GM18507 (cell line): ENCODE data around the gene OR56B1.
A peak's percentile ranks its signal among the peaks of the same experiment; 100 is the strongest.
"Not testable (repeated sequence)": the region's sequence is repeated elsewhere in the genome, so short reads cannot be mapped to it uniquely, and the experiment has no call there.

ENCODE experiments used
- DNase-seq: peaks from one replicate; pipeline ENCODE4 v3.0.0; 2011; ENCODE audit warnings: low read depth; ENCODE audit not compliant: insufficient read length; ENCODE audit errors: extremely low spot score
- FAIRE-seq: peaks from 2 replicates; lab custom pipeline; 2011; peaks lifted over from hg19 to GRCh38; lab: Jason Lieb, UNC

OR56B1 gene, protein sequence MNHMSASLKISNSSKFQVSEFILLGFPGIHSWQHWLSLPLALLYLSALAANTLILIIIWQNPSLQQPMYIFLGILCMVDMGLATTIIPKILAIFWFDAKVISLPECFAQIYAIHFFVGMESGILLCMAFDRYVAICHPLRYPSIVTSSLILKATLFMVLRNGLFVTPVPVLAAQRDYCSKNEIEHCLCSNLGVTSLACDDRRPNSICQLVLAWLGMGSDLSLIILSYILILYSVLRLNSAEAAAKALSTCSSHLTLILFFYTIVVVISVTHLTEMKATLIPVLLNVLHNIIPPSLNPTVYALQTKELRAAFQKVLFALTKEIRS

DNA sequence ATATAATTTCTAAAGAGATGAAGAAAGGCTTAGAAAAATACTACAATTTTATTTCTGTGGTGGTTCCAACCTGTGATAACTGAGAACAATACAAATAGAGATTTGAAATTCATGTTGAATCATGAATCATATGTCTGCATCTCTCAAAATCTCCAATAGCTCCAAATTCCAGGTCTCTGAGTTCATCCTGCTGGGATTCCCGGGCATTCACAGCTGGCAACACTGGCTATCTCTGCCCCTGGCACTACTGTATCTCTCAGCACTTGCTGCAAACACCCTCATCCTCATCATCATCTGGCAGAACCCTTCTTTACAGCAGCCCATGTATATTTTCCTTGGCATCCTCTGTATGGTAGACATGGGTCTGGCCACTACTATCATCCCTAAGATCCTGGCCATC, at the start of gene OR56B1:
Gene OR56B1, plus strand, starts transcription at position 53 of the 400 bp plus-strand sequence. Its CDS starts 69 bp downstream, at position 122.
- DNase-seq: no peak
- no peak for FAIRE-seq

DNA sequence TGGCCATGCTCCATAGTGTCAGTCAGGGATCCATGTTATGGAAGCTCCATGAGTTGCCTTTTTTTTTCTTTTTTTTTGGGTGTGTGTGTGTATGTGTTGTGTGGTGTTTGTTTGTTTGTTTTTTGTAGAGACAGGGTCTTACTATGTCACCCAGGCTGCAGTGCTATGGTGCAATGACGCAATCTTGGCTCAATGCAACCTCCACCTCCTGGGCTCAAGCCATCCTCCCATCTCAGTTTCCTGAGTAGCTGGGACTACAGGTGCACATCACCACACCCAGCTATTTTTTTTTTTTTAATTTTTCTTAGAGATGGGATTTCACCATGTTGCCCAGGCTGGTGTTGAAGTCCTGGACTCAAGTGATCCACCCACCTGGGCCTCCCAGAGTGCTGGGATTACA, 47.8 kb upstream of the OR56B1 start:
- no peak for FAIRE-seq
- DNase-seq: no peak

DNA sequence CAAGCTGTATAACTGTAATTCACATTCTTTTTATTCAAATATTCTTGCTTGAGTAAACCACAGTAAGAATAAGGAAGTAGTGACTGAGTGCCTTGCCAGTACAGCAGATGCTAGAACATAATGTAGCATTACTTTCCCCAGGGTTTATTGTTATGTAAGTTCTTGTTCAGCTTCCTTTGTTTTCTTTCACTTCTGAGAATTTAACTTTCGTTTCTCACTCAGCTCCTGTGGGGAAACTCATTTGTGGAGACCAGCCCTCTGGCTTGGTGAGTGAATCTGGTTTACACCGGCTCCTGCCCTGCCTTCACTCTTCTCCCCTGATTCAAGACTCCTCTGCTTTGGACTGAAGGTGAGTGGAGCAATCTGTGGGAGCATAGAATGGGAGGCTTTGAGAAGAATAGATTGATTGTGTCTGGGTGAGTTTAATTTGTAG, 46.7 kb upstream of the OR56B1 start, which contains the start of gene TRIM22:
Gene TRIM22, plus strand, starts transcription at position 240 of the 433 bp plus-strand sequence. CDS start 6,443 bp downstream, outside the sequence.
- FAIRE-seq (peak; percentile 89), DNase-seq (peak; percentile 33)

GRCh38 chr11:5690216-5690615, 46.0 kb upstream of the OR56B1 start:
- DNase-seq: no peak
- peak; percentile 57 for FAIRE-seq

DNA sequence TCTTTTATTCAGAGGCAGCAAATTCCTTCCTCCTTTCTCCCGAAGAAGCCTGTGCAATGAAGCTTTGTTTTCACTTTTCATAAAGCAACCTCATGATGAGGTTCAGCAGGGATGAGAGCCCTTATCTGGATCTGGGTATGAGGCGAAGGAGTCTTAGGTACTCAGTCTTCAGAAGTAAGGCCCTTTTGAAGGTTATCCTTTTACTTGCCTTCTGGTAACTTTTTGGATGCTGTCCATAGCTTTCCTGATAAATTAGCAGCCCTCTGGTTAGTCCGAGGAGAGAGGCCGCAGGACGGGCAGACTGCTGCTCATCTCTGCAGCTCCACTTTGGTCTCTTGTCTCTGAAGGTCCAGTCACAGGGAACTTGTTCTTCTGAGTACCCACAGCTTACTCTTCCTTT, 45.5 kb upstream of the OR56B1 start:
- FAIRE-seq: peak; percentile 15
- no peak for DNase-seq

GRCh38 chr11:5691238-5691963, 44.8 kb upstream of the OR56B1 start:
- DNase-seq: not testable (repeated sequence)
- FAIRE-seq: peak; percentile 26

DNA sequence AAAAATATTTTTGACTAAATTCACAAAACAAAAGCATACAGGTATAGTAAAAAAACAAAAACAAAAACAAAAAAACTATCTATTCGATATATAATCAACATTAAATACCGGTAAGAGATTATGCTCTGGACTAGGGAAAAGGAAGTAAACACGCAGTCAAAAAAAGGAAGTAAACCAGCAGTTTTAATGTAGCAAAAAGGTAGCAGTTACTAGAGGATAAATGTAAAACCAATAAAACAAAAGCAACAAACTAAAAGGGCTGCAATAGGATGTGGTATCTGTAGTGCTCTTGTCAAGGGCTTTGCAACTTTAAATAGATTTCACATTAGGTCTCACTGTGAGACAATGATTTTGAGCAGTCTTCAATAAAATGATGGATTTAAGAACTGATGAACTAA, 44.3 kb upstream of the OR56B1 start:
- no peak for FAIRE-seq

DNA sequence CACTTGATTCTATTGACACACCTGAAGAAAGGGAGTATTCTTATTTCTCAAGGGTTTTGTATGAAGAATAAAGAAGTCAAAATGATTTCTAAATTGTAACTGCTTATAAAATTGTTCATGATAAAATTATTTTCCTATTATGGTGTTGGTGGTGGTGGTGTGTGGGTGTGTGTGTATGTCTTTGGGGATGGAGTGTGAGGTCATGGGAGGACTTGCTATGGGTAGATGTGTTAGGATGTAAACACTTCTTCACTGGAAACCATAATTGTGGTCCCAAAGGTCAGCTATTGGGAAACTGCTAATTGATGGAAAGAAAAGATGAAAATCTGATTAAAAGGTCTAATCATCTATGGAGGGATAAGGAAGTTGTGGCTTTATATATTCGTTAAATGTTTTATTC, 41.6 kb upstream of the OR56B1 start:
- FAIRE-seq: no peak
- no peak for DNase-seq

More for the DNA sequence above, 44.3 kb upstream of the OR56B1 start:
- no peak for DNase-seq

DNA sequence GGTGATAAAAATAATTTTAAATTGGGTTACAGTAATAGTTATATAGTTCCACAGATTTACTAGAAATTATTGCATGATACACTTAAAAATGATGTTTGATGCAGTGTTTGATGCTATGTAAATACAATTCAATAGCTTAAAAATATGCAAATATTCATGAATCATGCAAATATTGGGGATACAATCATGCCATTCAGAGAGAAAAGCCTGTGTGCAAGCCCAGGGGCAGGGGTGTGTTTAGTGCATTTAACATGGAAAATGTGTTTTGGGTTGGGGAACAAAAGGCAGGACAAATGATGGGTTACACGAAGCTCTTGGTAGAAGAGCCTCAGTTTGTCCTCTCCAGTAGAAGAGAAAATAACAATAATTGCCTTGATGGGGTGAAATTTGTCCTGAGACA, 40.7 kb upstream of the OR56B1 start:
- DNase-seq: no peak
- no peak for FAIRE-seq

DNA sequence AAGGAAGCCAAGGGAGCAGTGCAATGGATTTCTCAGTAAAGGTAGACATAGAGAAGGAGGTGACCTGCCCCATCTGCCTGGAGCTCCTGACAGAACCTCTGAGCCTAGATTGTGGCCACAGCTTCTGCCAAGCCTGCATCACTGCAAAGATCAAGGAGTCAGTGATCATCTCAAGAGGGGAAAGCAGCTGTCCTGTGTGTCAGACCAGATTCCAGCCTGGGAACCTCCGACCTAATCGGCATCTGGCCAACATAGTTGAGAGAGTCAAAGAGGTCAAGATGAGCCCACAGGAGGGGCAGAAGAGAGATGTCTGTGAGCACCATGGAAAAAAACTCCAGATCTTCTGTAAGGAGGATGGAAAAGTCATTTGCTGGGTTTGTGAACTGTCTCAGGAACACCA, 40.0 kb upstream of the OR56B1 start:
- DNase-seq (no peak), FAIRE-seq (no peak)

DNA sequence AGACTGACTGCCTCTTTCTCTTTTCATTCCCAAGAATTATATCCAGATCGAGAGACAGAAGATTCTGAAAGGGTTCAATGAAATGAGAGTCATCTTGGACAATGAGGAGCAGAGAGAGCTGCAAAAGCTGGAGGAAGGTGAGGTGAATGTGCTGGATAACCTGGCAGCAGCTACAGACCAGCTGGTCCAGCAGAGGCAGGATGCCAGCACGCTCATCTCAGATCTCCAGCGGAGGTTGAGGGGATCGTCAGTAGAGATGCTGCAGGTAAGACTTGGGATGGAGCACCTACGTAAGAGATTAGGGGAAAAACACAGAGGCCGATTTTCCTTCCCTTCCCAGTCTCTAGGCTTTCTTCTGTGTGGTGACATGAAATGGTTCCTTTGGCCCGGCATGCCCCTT, 38.0 kb upstream of the OR56B1 start:
- DNase-seq: no peak
- FAIRE-seq: no peak

GRCh38 chr11:5700421-5701054, 35.7 kb upstream of the OR56B1 start:
- FAIRE-seq: peak; percentile 21
- no peak for DNase-seq

DNA sequence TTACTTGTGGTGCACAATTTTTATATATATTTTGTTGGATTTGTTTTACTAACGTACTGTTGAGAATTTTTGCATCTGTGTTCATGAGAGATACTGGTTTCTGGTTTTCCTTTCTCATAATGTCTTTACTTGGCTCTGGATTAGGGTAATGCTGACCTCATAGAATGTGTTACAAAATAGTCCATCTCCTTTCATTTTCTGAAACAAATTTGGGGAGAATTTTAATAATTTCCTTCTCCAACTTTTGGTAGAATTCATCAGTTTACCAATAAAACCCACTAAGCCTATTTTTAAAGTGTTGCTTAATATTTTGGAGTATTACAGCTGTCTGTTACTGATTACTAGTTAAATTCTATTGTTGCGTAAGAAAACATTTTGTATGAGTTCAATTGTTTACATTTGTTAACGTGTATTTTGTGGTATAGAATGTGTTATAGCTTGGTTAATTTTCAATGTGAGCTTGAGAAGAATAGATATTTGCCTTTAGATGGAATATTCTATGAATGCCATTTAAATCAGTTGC, 35.1 kb upstream of the OR56B1 start:
- FAIRE-seq: no peak
- no peak for DNase-seq

- peak; percentile 80 for FAIRE-seq
- DNase-seq: no peak
These were observed 32.3 kb upstream of the OR56B1 start for GRCh38 chr11:5703741-5704536.

DNA sequence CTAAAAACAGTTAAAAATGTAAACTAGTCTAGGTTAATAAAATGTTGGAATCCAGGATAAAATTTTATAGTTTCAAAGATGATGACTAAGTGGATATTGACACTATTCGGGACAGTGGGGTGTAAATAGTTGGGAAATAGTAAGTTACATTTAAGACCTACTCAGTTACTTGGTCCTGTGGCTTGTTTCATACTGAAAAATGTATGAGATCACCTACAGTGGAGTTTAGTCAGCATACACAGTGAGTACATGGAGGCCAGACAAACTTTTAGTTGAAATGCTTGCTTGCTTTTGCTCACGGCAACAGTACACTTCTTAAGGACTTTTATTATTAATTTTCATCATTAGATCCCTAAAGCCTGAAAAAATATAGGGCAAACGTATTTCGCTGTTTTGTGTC, 30.6 kb upstream of the OR56B1 start:
- no peak for FAIRE-seq
- no peak for DNase-seq

DNA sequence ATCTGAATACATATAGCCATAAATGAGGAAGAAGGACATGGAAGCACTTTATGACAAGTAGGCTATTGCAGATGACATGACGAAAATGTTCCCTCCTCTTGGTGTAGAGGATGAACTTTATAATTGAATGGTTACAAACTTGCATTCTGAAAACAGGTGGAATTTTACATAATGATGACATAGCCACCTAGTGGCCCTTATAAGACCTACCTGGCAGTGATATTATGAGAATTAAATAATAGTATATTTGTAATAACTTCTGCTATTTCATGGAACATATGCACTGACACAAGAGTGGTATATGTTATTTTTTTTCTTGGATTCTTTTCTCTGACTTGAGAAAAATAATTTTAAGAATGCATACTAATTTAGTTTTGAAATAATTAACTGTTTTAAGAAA, 23.7 kb upstream of the OR56B1 start:
- DNase-seq (no peak), FAIRE-seq (no peak)

GRCh38 chr11:5713695-5714094, 22.6 kb upstream of the OR56B1 start:
- FAIRE-seq (no peak), DNase-seq (no peak)

GRCh38 chr11:5716518-5716917, 19.7 kb upstream of the OR56B1 start:
- FAIRE-seq: not testable (repeated sequence)

GRCh38 chr11:5719703-5720495, 16.3 kb upstream of the OR56B1 start:
- DNase-seq: no peak

More at GRCh38 chr11:5716518-5716917, 19.7 kb upstream of the OR56B1 start:
- not testable (repeated sequence) for DNase-seq

More at GRCh38 chr11:5719703-5720495, 16.3 kb upstream of the OR56B1 start:
- FAIRE-seq: no peak
